OCI-LY1 (cell line): Measurements from ENCODE around the gene DDI1.

Experiments
- H2AFZ ChIP-seq: fragments of 200-600 bp; sonication (generic), shearing (Covaris generic); 2 replicates; pipeline ENCODE4 v1.6.0; 2014; ENCODE audit warnings: antibody characterized with exemption, mild to moderate bottlenecking, low read length
- H3F3A ChIP-seq: fragments of 200-600 bp; sonication (generic), shearing (Covaris generic); 2 replicates; pipeline ENCODE4 v1.6.0; 2014; ENCODE audit warnings: mild to moderate bottlenecking, antibody characterized with exemption, low read length, moderate library complexity; ENCODE audit not compliant: insufficient read depth
- H3K27ac ChIP-seq: fragments of 200-600 bp; sonication (generic); 2 replicates; pipeline ENCODE4 v1.5.1; 2014; ENCODE audit warnings: low read length, mixed run types, mild to moderate bottlenecking, low read depth; ENCODE audit not compliant: poor library complexity, severe bottlenecking
- H3K27me3 ChIP-seq: fragments of 200-600 bp; sonication (generic); 2 replicates; pipeline ENCODE4 v1.6.0; 2014; ENCODE audit warnings: antibody characterized with exemption, mild to moderate bottlenecking, low read length, moderate library complexity; ENCODE audit not compliant: insufficient read depth
- H3K36me3 ChIP-seq: fragments of 200-600 bp; sonication (generic); 2 replicates; pipeline ENCODE4 v1.6.1; 2014; ENCODE audit warnings: mild to moderate bottlenecking, antibody characterized with exemption, low read length, moderate library complexity, mixed read lengths; ENCODE audit not compliant: insufficient read depth
- H3K4me1 ChIP-seq: fragments of 200-600 bp; sonication (generic); 2 replicates; pipeline ENCODE4 v1.5.1; 2014; ENCODE audit warnings: mild to moderate bottlenecking, low read length, moderate library complexity; ENCODE audit not compliant: insufficient read depth, severe bottlenecking
- H3K4me2 ChIP-seq: fragments of 200-600 bp; sonication (generic), shearing (Covaris generic); 2 replicates; pipeline ENCODE4 v1.6.1; 2014; ENCODE audit warnings: low read length
- H3K4me3 ChIP-seq: fragments of 200-600 bp; sonication (generic); 2 replicates; pipeline ENCODE4 v1.5.1; 2014; ENCODE audit warnings: low read length, low read depth, mild to moderate bottlenecking, mixed read lengths; ENCODE audit not compliant: poor library complexity, severe bottlenecking
- H3K79me2 ChIP-seq: fragments of 200-600 bp; shearing (Covaris generic); 2 replicates; pipeline ENCODE4 v1.6.1; 2016; ENCODE audit warnings: mixed run types, low read length, mixed read lengths; ENCODE audit not compliant: insufficient read depth
- H3K9ac ChIP-seq: fragments of 200-600 bp; sonication (generic), shearing (Covaris generic); 2 replicates; pipeline ENCODE4 v1.6.1; 2014; ENCODE audit warnings: mild to moderate bottlenecking, low read length, mixed read lengths
- H3K9me2 ChIP-seq: fragments of 200-600 bp; sonication (generic), shearing (Covaris generic); 2 replicates; pipeline ENCODE4 v1.6.1; 2014; ENCODE audit warnings: low read depth, mild to moderate bottlenecking, low read length, mixed read lengths
- H3K9me3 ChIP-seq: fragments of 200-600 bp; shearing (Covaris generic); 2 replicates; pipeline ENCODE4 v1.6.1; 2014; ENCODE audit warnings: low read length, mixed read lengths
- H4K20me1 ChIP-seq: fragments of 200-600 bp; sonication (generic), shearing (Covaris generic); 2 replicates; pipeline ENCODE4 v1.6.0; 2016; ENCODE audit warnings: mild to moderate bottlenecking, low read length; ENCODE audit not compliant: insufficient read depth
- CTCF ChIP-seq: fragments of 200-600 bp; sonication (generic), shearing (Covaris generic); IDR thresholded peaks from 2 replicates; pipeline ENCODE4 v1.5.1; 2017; ENCODE audit warnings: mild to moderate bottlenecking, antibody characterized with exemption, low read length, moderate library complexity, mixed read lengths
- EZH2 ChIP-seq: fragments of 200-600 bp; sonication (generic), shearing (Covaris generic); IDR thresholded peaks from 2 replicates; pipeline ENCODE4 v1.8.0; 2017; ENCODE audit warnings: borderline replicate concordance, mixed run types, mild to moderate bottlenecking, antibody characterized with exemption, low read length, moderate library complexity, mixed read lengths

The DDI1 gene

DNA sequence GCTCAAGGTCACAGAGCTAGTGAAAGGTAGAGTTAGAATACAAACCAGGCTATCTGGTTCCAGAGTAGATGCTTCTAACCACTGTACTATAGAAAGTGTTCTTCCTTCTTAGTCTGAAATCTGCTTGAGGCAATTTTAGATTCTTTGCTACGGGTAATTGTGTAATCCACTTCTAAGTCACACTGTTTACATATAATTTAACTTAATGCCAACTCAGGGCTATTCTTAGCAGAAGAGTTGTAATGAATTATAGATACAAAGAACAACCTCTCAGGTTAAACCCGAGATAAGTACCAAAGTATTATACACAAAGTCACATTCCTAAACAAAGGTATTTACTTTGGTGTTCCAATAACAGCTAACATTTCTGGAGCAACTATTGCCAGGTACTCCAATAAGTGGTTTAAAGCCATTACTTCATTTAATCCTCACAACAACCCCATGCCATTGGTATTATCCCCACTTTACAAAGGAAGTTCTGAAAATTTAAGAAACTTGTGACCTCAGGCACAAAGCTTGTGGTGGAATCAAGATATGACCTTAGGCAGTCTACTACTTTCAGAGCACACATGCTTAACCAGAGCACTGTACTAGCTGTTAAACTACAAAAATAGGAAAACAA is 31.1 kb upstream of the DDI1 start:
- Histone ChIP-seq H3K9ac (no peak overlapping the region), H3K27ac (no peak overlapping the region), H3K4me1 (no peaks in the 10 kb centered on the region), H3F3A (no peaks in the 10 kb centered on the region), H4K20me1 (no peaks in the 10 kb centered on the region), H3K27me3 (no peaks in the 10 kb centered on the region), H3K36me3 (no peaks in the 10 kb centered on the region), H3K9me2 (no peaks in the 10 kb centered on the region), H2AFZ (no peak overlapping the region), H3K4me2 (no peak overlapping the region), H3K4me3 (no peak overlapping the region), H3K79me2 (no peaks in the 10 kb centered on the region), H3K9me3 (no peaks in the 10 kb centered on the region)
- TF ChIP-seq EZH2: no peak
- TF ChIP-seq CTCF: no peak

GRCh38 chr11:104009744-104010143 is 26.7 kb upstream of the DDI1 start:
- no peaks in the 10 kb centered on the region for H3K9me3 ChIP-seq
- no peak overlapping the region for H3K9ac ChIP-seq
- TF ChIP-seq CTCF: no peak
- TF ChIP-seq EZH2: no peak
- H3K4me2 ChIP-seq: no peak overlapping the region
- no peaks in the 10 kb centered on the region for H3K79me2 ChIP-seq
- H3K27me3 ChIP-seq: no peaks in the 10 kb centered on the region
- no peaks in the 10 kb centered on the region for H3K9me2 ChIP-seq
- peaks cover 1% of the 10 kb centered on the region for H3K4me1 ChIP-seq
- no peak overlapping the region for H3K27ac ChIP-seq
- H4K20me1 ChIP-seq: no peaks in the 10 kb centered on the region
- H3K36me3 ChIP-seq: no peaks in the 10 kb centered on the region
- H2AFZ ChIP-seq: no peak overlapping the region
- H3K4me3 ChIP-seq: no peak overlapping the region
- H3F3A ChIP-seq: no peaks in the 10 kb centered on the region

DNA sequence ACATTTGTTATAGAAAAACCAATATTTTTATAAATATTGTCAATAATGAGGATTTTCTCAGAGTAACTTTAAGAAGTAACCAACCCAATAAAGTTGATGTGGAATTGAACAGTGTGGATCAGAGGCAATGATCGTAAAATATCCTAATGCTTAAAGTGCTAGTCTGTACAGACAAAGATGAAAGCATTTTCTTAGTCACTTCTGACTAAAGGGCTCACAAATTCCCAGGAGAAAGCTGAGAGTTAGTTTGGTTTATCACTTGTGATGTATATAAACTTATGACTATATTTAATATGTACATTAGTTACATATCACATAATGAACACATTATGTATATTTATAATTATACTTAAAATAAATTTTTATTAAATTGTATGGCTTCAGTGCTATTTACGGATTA is 25.4 kb upstream of the DDI1 start:
- no peaks in the 10 kb centered on the region for H3K79me2 ChIP-seq
- H3K27ac ChIP-seq: no peak overlapping the region
- no peaks in the 10 kb centered on the region for H3F3A ChIP-seq
- no peak overlapping the region for H2AFZ ChIP-seq
- H3K27me3 ChIP-seq: no peaks in the 10 kb centered on the region
- H3K36me3 ChIP-seq: no peaks in the 10 kb centered on the region
- no peaks in the 10 kb centered on the region for H4K20me1 ChIP-seq
- H3K9ac ChIP-seq: no peak overlapping the region
- H3K4me3 ChIP-seq: no peak overlapping the region
- TF ChIP-seq EZH2: no peak
- TF ChIP-seq CTCF: no peak
- H3K9me3 ChIP-seq: no peaks in the 10 kb centered on the region
- H3K4me2 ChIP-seq: no peak overlapping the region
- H3K4me1 ChIP-seq: peaks cover 14% of the 10 kb centered on the region
- H3K9me2 ChIP-seq: no peaks in the 10 kb centered on the region
